ENCODE measurements around the gene KATNAL2.

Gene KATNAL2

GRCh38 chr18:47141289-47141688, 223.9 kb downstream of the KATNAL2 start:
- H3K27ac ChIP-seq = no peak overlapping the region

GRCh38 chr18:47143153-47143552, 225.8 kb downstream of the KATNAL2 start:
- H3K27ac ChIP-seq = no peak overlapping the region
- TF ChIP-seq CTCF (IDR thresholded peaks at IDR 0.05) = no peak
- DNase-seq (ENCODE audit: low spot score) = no peak
- H3K4me3 ChIP-seq = no peak overlapping the region

More at GRCh38 chr18:47141289-47141688, 223.9 kb downstream of the KATNAL2 start:
- no peak overlapping the region for H3K4me3 ChIP-seq
- no peak for TF ChIP-seq CTCF (IDR thresholded peaks at IDR 0.05)
- no peak for DNase-seq (ENCODE audit: low spot score)

- no peak overlapping the region for H3K27ac ChIP-seq
- no peak for DNase-seq (ENCODE audit: low spot score)
- no peak overlapping the region for H3K4me3 ChIP-seq
- no peak for TF ChIP-seq CTCF (IDR thresholded peaks at IDR 0.05)
These were observed 226.6 kb downstream of the KATNAL2 start for GRCh38 chr18:47143899-47144485.

GRCh38 chr18:47146206-47146605, 228.8 kb downstream of the KATNAL2 start:
- no peak overlapping the region for H3K27ac ChIP-seq
- TF ChIP-seq CTCF (IDR thresholded peaks at IDR 0.05) = no peak
- DNase-seq (ENCODE audit: low spot score) = no peak
- no peak overlapping the region for H3K4me3 ChIP-seq

GRCh38 chr18:47149457-47150028, 232.1 kb downstream of the KATNAL2 start:
- H3K4me3 ChIP-seq = peak overlapping the region; percentile 95
- H3K27ac ChIP-seq = peak overlapping the region; percentile 78 to 98
- DNase-seq (ENCODE audit: low spot score) = no peak
- TF ChIP-seq CTCF (IDR thresholded peaks at IDR 0.05) = no peak

GRCh38 chr18:47150029-47150823, 232.8 kb downstream of the KATNAL2 start, which contains the start of gene HDHD2:
Gene HDHD2, minus strand, starts transcription at chr18:47150500. Its CDS starts 14,061 bp downstream, at chr18:47136439.
- peak; percentile 90 for DNase-seq (ENCODE audit: low spot score)
- Histone ChIP-seq H3K4me3 (peak within 1 kb of the TSS; percentile 95), H3K27ac (peak within 1 kb of the TSS; percentile 78 to 98)
- no peak for TF ChIP-seq CTCF (IDR thresholded peaks at IDR 0.05)

All from coronary artery (tissue), 2 donors.